Measurements from ENCODE around the gene BAZ2B.
"Not testable (repeated sequence)": the region's sequence is repeated elsewhere in the genome, so short reads cannot be mapped to it uniquely, and the experiment has no call there.

Gene BAZ2B

DNA sequence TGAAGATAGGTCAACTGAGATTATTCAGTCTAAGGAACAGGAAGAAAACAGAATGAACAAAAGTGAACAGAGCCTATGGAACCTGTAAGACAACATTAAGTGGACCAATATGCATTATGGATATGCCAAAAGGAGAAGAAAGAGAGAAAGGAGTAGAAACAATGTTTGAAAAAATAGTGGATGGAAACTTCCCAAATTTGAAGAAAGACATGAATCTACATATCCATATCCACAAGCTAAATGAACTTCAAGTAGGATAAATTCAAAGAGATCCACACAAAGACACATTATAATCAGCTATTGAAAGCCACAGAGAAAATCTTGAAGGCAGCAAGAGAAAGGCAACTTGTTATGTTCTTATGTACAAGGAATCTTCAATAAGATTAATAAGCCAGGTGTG, 74.2 kb downstream of the BAZ2B start:
- POLR2A ChIA-PET = no interaction called here
- DNase-seq = no peak
- Histone ChIP-seq H3K36me3 (ENCODE audit: control insufficient read depth in 4 of 4, insufficient read depth in 4 of 4, low read length in 3 of 4) (peaks cover 4 to 25% (median 9%) of the 10 kb centered on the region in 4 experiments), H3K4me1 (ENCODE audit: control extremely low read depth in 1 of 4, control insufficient read depth in 4 of 4, insufficient read depth in 4 of 4, low read length in 3 of 4) (peaks cover 0 to 3% (median 0%) of the 10 kb centered on the region in 4 experiments), H3K4me3 (ENCODE audit: control insufficient read depth in 1 of 7, extremely low read depth in 1 of 7, insufficient read depth in 4 of 7, low read depth in 2 of 7, low read length in 6 of 7) (no peak overlapping the region), H3K27me3 (replicated peaks in 2 of 5; ENCODE audit: control insufficient read depth in 4 of 5, insufficient read depth in 5 of 5, low read length in 4 of 5) (no peaks in the 10 kb centered on the region), H3K9me3 (ENCODE audit: control extremely low read depth in 1 of 5, control insufficient read depth in 4 of 5, insufficient read depth in 2 of 5, low read depth in 1 of 5, low read length in 4 of 5) (peaks cover 1 to 15% (median 7%) of the 10 kb centered on the region in 5 experiments), H3K27ac (ENCODE audit: insufficient read depth in 1 of 2, low read depth in 1 of 2, low read length in 2 of 2, poor library complexity in 1 of 2, severe bottlenecking in 2 of 2) (no peak overlapping the region)
- CTCF ChIA-PET = no interaction called here

DNA sequence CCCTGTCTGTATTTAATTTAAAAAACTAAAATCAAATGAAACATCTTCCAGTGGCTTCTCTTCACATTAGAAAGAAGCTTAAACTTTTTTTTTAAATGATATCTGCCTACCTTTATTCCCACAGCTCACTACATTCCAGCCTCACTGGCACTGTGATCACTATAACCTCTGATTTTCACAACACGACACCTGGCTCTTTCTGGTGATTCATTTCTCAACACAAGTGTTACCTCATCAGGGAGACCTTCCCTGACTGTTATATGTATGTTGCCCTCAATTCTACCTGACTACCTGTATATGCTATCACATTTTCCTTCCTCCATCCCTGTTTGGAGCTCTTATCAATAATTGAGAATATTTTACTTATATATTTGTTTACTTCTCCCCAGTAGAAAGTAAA, 76.6 kb downstream of the BAZ2B start:
- Histone ChIP-seq H3K9me3 (ENCODE audit: control extremely low read depth in 1 of 5, control insufficient read depth in 4 of 5, insufficient read depth in 2 of 5, low read depth in 1 of 5, low read length in 4 of 5) (peaks cover 1 to 15% (median 7%) of the 10 kb centered on the region in 5 experiments), H3K4me1 (ENCODE audit: control extremely low read depth in 1 of 4, control insufficient read depth in 4 of 4, insufficient read depth in 4 of 4, low read length in 3 of 4) (peaks cover 0 to 3% (median 0%) of the 10 kb centered on the region in 4 experiments), H3K36me3 (ENCODE audit: control insufficient read depth in 4 of 4, insufficient read depth in 4 of 4, low read length in 3 of 4) (peaks cover 4 to 26% (median 8%) of the 10 kb centered on the region in 4 experiments), H3K4me3 (ENCODE audit: control insufficient read depth in 1 of 7, extremely low read depth in 1 of 7, insufficient read depth in 4 of 7, low read depth in 2 of 7, low read length in 6 of 7) (no peak overlapping the region), H3K27ac (ENCODE audit: insufficient read depth in 1 of 2, low read depth in 1 of 2, low read length in 2 of 2, poor library complexity in 1 of 2, severe bottlenecking in 2 of 2) (no peak overlapping the region), H3K27me3 (replicated peaks in 2 of 5; ENCODE audit: control insufficient read depth in 4 of 5, insufficient read depth in 5 of 5, low read length in 4 of 5) (no peaks in the 10 kb centered on the region)
- 79% methylated on average over 1 of the region's 1 CpG for WGBS (ENCODE audit: insufficient coverage)
- CTCF ChIA-PET = interaction anchor here (0.7 to 1.2 kb wide), 2 partner anchors 18 to 44 kb away, joined by 3 read pairs; no protein-coding TSS in a partner anchor
- POLR2A ChIA-PET = no interaction called here
- DNase-seq = no peak

DNA sequence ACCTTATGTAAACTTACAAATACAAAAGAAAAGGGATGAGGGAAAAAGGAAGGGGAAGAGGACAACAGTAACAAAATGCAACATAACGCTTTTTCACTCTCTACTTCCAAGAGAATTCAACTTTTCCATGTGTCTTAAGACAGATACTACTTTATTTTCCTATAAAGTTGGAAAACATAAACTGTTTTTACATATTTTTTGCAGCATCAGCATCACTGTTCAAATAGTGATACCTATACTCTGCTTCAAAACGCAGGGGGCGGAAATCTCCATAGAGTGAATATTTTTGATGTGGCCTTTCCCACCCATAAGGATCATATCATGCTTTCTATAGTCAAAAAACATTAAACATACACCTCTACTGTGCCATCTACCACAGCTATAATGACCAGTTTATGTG, 77.5 kb downstream of the BAZ2B start:
- POLR2A ChIA-PET = no interaction called here
- no peak overlapping the region for H3K4me3 ChIP-seq (ENCODE audit: control insufficient read depth in 1 of 7, extremely low read depth in 1 of 7, insufficient read depth in 4 of 7, low read depth in 2 of 7, low read length in 6 of 7)
- no peak for DNase-seq
- peaks cover 4 to 24% (median 8%) of the 10 kb centered on the region in 4 experiments for H3K36me3 ChIP-seq (ENCODE audit: control insufficient read depth in 4 of 4, insufficient read depth in 4 of 4, low read length in 3 of 4)
- CTCF ChIA-PET = interaction anchor here (0.7 to 1.2 kb wide), 2 partner anchors 19 to 45 kb away, joined by 3 read pairs; no protein-coding TSS in a partner anchor
- H3K27ac ChIP-seq (ENCODE audit: insufficient read depth in 1 of 2, low read depth in 1 of 2, low read length in 2 of 2, poor library complexity in 1 of 2, severe bottlenecking in 2 of 2) = no peak overlapping the region
- H3K9me3 ChIP-seq (ENCODE audit: control extremely low read depth in 1 of 5, control insufficient read depth in 4 of 5, insufficient read depth in 2 of 5, low read depth in 1 of 5, low read length in 4 of 5) = peaks cover 1 to 15% (median 7%) of the 10 kb centered on the region in 5 experiments
- H3K4me1 ChIP-seq (ENCODE audit: control extremely low read depth in 1 of 4, control insufficient read depth in 4 of 4, insufficient read depth in 4 of 4, low read length in 3 of 4) = peaks cover 0 to 3% (median 0%) of the 10 kb centered on the region in 4 experiments
- 100% methylated on average over 2 of the region's 3 CpGs for WGBS (ENCODE audit: insufficient coverage)
- no peaks in the 10 kb centered on the region for H3K27me3 ChIP-seq (replicated peaks in 2 of 5; ENCODE audit: control insufficient read depth in 4 of 5, insufficient read depth in 5 of 5, low read length in 4 of 5)

DNA sequence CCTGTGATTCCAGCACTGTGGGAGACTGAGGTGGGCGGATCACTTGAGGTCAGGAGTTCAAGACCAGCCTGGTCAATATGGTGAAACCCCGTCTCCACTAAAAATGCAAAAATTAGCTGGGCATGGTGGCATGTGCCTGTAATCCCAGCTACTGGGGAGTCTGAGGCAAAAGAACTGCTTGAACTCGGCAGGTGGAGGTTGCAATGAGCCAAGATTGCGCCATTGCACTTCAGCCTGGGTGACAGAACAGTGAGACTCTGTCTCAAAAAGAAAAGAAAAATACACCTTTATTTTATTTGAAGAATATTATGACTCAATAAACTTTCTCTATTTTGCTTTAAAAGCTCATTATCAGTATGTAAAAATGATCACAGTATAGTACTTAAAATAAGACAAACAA, 81.1 kb downstream of the BAZ2B start:
- CTCF ChIA-PET = interaction anchor here (1.0 kb wide), 2 partner anchors 49 to 81 kb away, joined by 3 to 5 read pairs; partner anchors contain the start of gene BAZ2B
- H3K36me3 ChIP-seq (ENCODE audit: control insufficient read depth in 4 of 4, insufficient read depth in 4 of 4, low read length in 3 of 4); H3K4me3 ChIP-seq (ENCODE audit: control insufficient read depth in 1 of 7, extremely low read depth in 1 of 7, insufficient read depth in 4 of 7, low read depth in 2 of 7, low read length in 6 of 7); H3K27ac ChIP-seq (ENCODE audit: insufficient read depth in 1 of 2, low read depth in 1 of 2, low read length in 2 of 2, poor library complexity in 1 of 2, severe bottlenecking in 2 of 2); POLR2A ChIA-PET; H3K27me3 ChIP-seq (replicated peaks in 2 of 5; ENCODE audit: control insufficient read depth in 4 of 5, insufficient read depth in 5 of 5, low read length in 4 of 5); H3K9me3 ChIP-seq (ENCODE audit: control extremely low read depth in 1 of 5, control insufficient read depth in 4 of 5, insufficient read depth in 2 of 5, low read depth in 1 of 5, low read length in 4 of 5); DNase-seq; H3K4me1 ChIP-seq (ENCODE audit: control extremely low read depth in 1 of 4, control insufficient read depth in 4 of 4, insufficient read depth in 4 of 4, low read length in 3 of 4): not testable (repeated sequence)
- 95% methylated on average over 3 of the region's 4 CpGs for WGBS (ENCODE audit: insufficient coverage)

DNA sequence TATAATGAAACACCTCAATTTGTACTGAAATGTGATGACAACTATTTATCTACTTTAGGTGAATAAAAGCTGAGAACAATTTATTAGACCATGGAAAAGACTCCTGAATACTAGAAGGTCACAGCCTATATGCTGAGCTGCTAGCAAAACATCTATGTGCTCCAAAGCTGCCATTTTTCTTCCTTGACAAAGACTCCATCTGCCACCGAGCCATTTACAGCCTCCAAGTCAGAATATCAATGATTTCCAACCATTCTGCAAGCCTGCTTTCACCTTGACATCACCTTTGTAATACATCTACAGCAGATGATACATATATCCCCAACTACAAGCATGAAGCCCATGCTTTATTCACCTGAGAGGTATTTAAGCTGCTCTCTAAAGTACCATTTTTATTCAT, 84.9 kb downstream of the BAZ2B start:
- Histone ChIP-seq H3K4me1 (ENCODE audit: control extremely low read depth in 1 of 4, control insufficient read depth in 4 of 4, insufficient read depth in 4 of 4, low read length in 3 of 4) (peaks cover 0 to 4% (median 0%) of the 10 kb centered on the region in 4 experiments), H3K36me3 (ENCODE audit: control insufficient read depth in 4 of 4, insufficient read depth in 4 of 4, low read length in 3 of 4) (peaks cover 0 to 2% (median 0%) of the 10 kb centered on the region in 4 experiments), H3K4me3 (ENCODE audit: control insufficient read depth in 1 of 7, extremely low read depth in 1 of 7, insufficient read depth in 4 of 7, low read depth in 2 of 7, low read length in 6 of 7) (no peak overlapping the region), H3K27me3 (replicated peaks in 2 of 5; ENCODE audit: control insufficient read depth in 4 of 5, insufficient read depth in 5 of 5, low read length in 4 of 5) (no peaks in the 10 kb centered on the region), H3K9me3 (ENCODE audit: control extremely low read depth in 1 of 5, control insufficient read depth in 4 of 5, insufficient read depth in 2 of 5, low read depth in 1 of 5, low read length in 4 of 5) (no peaks in the 10 kb centered on the region), H3K27ac (ENCODE audit: insufficient read depth in 1 of 2, low read depth in 1 of 2, low read length in 2 of 2, poor library complexity in 1 of 2, severe bottlenecking in 2 of 2) (no peak overlapping the region)
- ChIA-PET CTCF (interaction anchor here (0.8 to 1.2 kb wide), 2 partner anchors 13 to 16 kb away, joined by 3 read pairs; no protein-coding TSS in a partner anchor), POLR2A (no interaction called here)
- DNase-seq = no peak
- 100% methylated on average over 1 of the region's 1 CpG for WGBS (ENCODE audit: insufficient coverage)

DNA sequence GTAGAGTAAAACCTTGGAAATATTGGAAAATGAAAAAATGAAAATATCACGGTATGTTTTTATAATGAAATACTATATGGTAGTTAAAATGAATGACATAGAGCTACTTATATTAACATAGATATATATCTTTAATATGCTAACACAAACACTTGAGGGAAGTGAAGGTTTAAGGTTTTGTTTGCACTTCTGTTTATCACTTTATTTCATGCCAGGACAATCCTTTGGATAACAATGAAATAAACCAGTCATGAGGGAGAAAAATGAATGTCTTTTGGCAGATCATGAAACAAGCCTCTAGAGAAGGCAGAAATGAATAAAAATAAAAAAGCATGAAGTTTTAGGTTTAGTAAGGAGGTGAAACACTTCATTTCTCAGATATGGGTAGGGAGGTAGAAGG, 89.9 kb downstream of the BAZ2B start:
- ChIA-PET CTCF (no interaction called here), POLR2A (no interaction called here)
- H3K9me3 ChIP-seq (ENCODE audit: control extremely low read depth in 1 of 5, control insufficient read depth in 4 of 5, insufficient read depth in 2 of 5, low read depth in 1 of 5, low read length in 4 of 5) = no peaks in the 10 kb centered on the region
- WGBS (ENCODE audit: insufficient coverage) = no CpG with 5 or more reads among the region's 1 CpG
- H3K27ac ChIP-seq (ENCODE audit: insufficient read depth in 1 of 2, low read depth in 1 of 2, low read length in 2 of 2, poor library complexity in 1 of 2, severe bottlenecking in 2 of 2) = no peak overlapping the region
- no peak for DNase-seq
- H3K4me1 ChIP-seq (ENCODE audit: control extremely low read depth in 1 of 4, control insufficient read depth in 4 of 4, insufficient read depth in 4 of 4, low read length in 3 of 4) = peaks cover 0 to 4% (median 0%) of the 10 kb centered on the region in 4 experiments
- H3K27me3 ChIP-seq (replicated peaks in 2 of 5; ENCODE audit: control insufficient read depth in 4 of 5, insufficient read depth in 5 of 5, low read length in 4 of 5) = no peaks in the 10 kb centered on the region
- H3K4me3 ChIP-seq (ENCODE audit: control insufficient read depth in 1 of 7, extremely low read depth in 1 of 7, insufficient read depth in 4 of 7, low read depth in 2 of 7, low read length in 6 of 7) = no peak overlapping the region
- H3K36me3 ChIP-seq (ENCODE audit: control insufficient read depth in 4 of 4, insufficient read depth in 4 of 4, low read length in 3 of 4) = peaks cover 0 to 2% (median 0%) of the 10 kb centered on the region in 4 experiments

DNA sequence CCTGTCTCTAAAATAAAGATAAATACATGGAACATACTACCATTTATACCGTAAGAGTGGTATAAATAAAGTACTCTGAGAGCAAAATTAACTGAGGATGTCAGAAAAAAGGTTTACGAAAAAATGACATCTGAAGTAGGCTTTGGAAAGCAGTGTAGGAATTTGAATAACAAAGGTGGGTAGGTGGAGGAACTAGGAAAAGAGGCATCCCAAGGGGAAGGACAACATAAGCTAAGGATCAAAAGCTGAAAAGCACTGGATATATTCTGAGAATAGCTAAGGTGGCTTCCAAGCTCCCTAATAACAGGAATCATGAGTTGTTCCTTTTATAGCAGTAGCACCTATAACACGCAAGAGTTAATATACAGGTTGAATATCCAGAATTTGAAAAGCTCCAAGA, 91.3 kb downstream of the BAZ2B start:
- CTCF ChIA-PET = no interaction called here

More for the DNA sequence above, 91.3 kb downstream of the BAZ2B start:
- H3K36me3 ChIP-seq (ENCODE audit: control insufficient read depth in 4 of 4, insufficient read depth in 4 of 4, low read length in 3 of 4) = peaks cover 0 to 2% (median 0%) of the 10 kb centered on the region in 4 experiments
- 89% methylated on average over 1 of the region's 3 CpGs for WGBS (ENCODE audit: insufficient coverage)
- H3K9me3 ChIP-seq (ENCODE audit: control extremely low read depth in 1 of 5, control insufficient read depth in 4 of 5, insufficient read depth in 2 of 5, low read depth in 1 of 5, low read length in 4 of 5) = no peaks in the 10 kb centered on the region
- H3K27me3 ChIP-seq (replicated peaks in 2 of 5; ENCODE audit: control insufficient read depth in 4 of 5, insufficient read depth in 5 of 5, low read length in 4 of 5) = no peaks in the 10 kb centered on the region
- no peak for DNase-seq
- POLR2A ChIA-PET = no interaction called here
- H3K4me3 ChIP-seq (ENCODE audit: control insufficient read depth in 1 of 7, extremely low read depth in 1 of 7, insufficient read depth in 4 of 7, low read depth in 2 of 7, low read length in 6 of 7) = no peak overlapping the region
- H3K4me1 ChIP-seq (ENCODE audit: control extremely low read depth in 1 of 4, control insufficient read depth in 4 of 4, insufficient read depth in 4 of 4, low read length in 3 of 4) = peaks cover 0 to 2% (median 0%) of the 10 kb centered on the region in 4 experiments
- no peak overlapping the region for H3K27ac ChIP-seq (ENCODE audit: insufficient read depth in 1 of 2, low read depth in 1 of 2, low read length in 2 of 2, poor library complexity in 1 of 2, severe bottlenecking in 2 of 2)
